ENCODE results near the gene BCL6B.

DNA sequence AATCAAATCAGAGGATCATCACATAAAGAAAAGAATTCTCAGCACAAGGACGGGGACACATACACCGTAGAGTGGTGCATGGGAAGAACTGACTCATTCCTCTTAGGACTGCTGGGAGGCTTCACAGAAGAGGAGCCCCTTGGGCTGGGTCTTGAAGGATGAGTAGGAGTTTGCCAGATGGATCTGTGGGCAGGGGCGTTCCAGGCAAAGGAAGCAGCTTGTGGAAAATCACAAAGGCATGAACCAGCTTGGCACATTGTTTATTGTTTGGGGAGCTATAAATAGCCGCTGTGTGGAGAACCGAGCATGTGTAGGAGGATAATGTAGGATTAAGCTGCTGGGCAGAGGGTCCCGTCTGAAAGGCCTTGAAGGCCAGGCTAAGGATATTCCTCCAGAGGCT, 26.1 kb downstream of the BCL6B start:
- TF ChIP-seq POLR2A (IDR thresholded peaks at IDR 0.05; ENCODE audit: low read length), result no peak
- no peak for TF ChIP-seq GATA1 (IDR thresholded peaks at IDR 0.05; ENCODE audit: low read depth, low read length)

All from erythroblast (primary cell).